A549 (cell line): Measurements from ENCODE around the gene F5. TPM values are rescaled to one million over a fixed set of nuclear protein-coding genes. Genes with fewer than 3 reads are reported as not detected.

Experiments used
- ATAC-seq, 2 experiments: fragments of 200-7000 bp in 1 of 2; fragments of >200 bp in 1 of 2; cut with Nextera tagmentation in 1 of 2; cut with Tn5 transposase in 1 of 2; 3 replicates each; pipeline versions ENCODE4 v1.8.0 to v1.9.1; 2018 to 2020; ENCODE audit warnings: mild to moderate bottlenecking in 1 of 2, moderate library complexity in 1 of 2
- CTCF ChIA-PET: fragments of 300-600 bp; sonication (Branson Sonifier 250); formaldehyde crosslinking; extraction: SDS; loops from one replicate; lab custom pipeline; 2021; ENCODE audit warnings: antibody characterized with exemption, inconsistent platforms; lab: Yijun Ruan, JAX
- POLR2A ChIA-PET: fragments of 350-600 bp; formaldehyde crosslinking; extraction: SDS; loops from one replicate; lab custom pipeline; 2021; ENCODE audit warnings: antibody characterized with exemption, inconsistent platforms; lab: Yijun Ruan, JAX
- DNase-seq, 2 experiments: peaks; one replicate each; pipeline versions ENCODE4 v3.0.0 to v3.0.0-alpha.2; 2011 to 2016; ENCODE audit warnings: low read depth in 1 of 2, low spot score in 1 of 2
- FAIRE-seq: peaks from 2 replicates; lab custom pipeline; 2011; peaks lifted over from hg19 to GRCh38; lab: Jason Lieb, UNC
- H3K27ac ChIP-seq, 2 experiments: fragments of >200 bp; sonication (Bioruptor Twin); formaldehyde crosslinking; 3 replicates each; pipeline ENCODE4 v1.5.1; 2016 to 2017
- H3K4me1 ChIP-seq: fragments of >200 bp; sonication (Bioruptor Twin); formaldehyde crosslinking; 3 replicates; pipeline ENCODE4 v1.6.1; 2016
- H3K4me2 ChIP-seq: fragments of >200 bp; sonication (Bioruptor Twin); formaldehyde crosslinking; 3 replicates; pipeline ENCODE4 v1.6.1; 2016
- H3K4me3 ChIP-seq: fragments of >200 bp; sonication (Bioruptor Twin); formaldehyde crosslinking; 3 replicates; pipeline ENCODE4 v1.5.1; 2016
- H3K9me3 ChIP-seq: fragments of >200 bp; sonication (Bioruptor Twin); formaldehyde crosslinking; 3 replicates; pipeline ENCODE4 v1.6.1; 2016
- CBX2 ChIP-seq: fragments of 200-600 bp; sonication (generic); IDR thresholded peaks from 2 replicates; pipeline ENCODE4 v1.6.1; 2016; ENCODE audit warnings: low read depth, mild to moderate bottlenecking, borderline replicate concordance
- CBX8 ChIP-seq: fragments of 200-600 bp; sonication (generic); IDR thresholded peaks from 2 replicates; pipeline ENCODE4 v1.6.1; 2016
- CHD2 ChIP-seq: fragments of 150-350 bp; IDR thresholded peaks from 2 replicates; pipeline ENCODE4 v1.6.1; 2014; ENCODE audit warnings: low read length; ENCODE audit not compliant: partially characterized antibody
- CHD4 ChIP-seq: fragments of 200-600 bp; sonication (generic); IDR thresholded peaks from 2 replicates; pipeline ENCODE4 v1.6.1; 2016; ENCODE audit warnings: antibody characterized with exemption, mild to moderate bottlenecking, borderline replicate concordance
- E2F6 ChIP-seq: IDR thresholded peaks from 2 replicates; pipeline ENCODE4 v1.6.1; 2012; ENCODE audit warnings: low read depth, borderline replicate concordance
- EHF ChIP-seq: fragments of 250-450 bp; sonication (Bioruptor Pico); IDR thresholded peaks from 2 replicates; pipeline ENCODE4 v1.5.0; 2020; ENCODE audit warnings: mild to moderate bottlenecking
- EP300 ChIP-seq, 2 experiments: fragments of >200 bp; sonication (Bioruptor Twin); formaldehyde crosslinking; IDR thresholded peaks; 2 replicates in 1 of 2; 3 replicates in 1 of 2; pipeline ENCODE4 v1.6.1; 2016 to 2017
- FOSL2 ChIP-seq, 2 experiments: fragments of 450-650 bp in 1 of 2; fragments of >200 bp in 1 of 2; sonication (Bioruptor Twin) in 1 of 2; formaldehyde crosslinking; IDR thresholded peaks; 2 replicates each; pipeline versions ENCODE4 v1.5.0 to v1.6.1; 2016 to 2020; ENCODE audit warnings: mild to moderate bottlenecking in 1 of 2, moderate library complexity in 1 of 2
- GATA3 ChIP-seq: IDR thresholded peaks from 2 replicates; pipeline ENCODE4 v1.6.1; 2012; ENCODE audit warnings: borderline replicate concordance
- HDAC2 ChIP-seq: fragments of 200-600 bp; sonication (generic); IDR thresholded peaks from 2 replicates; pipeline ENCODE4 v1.6.1; 2016
- HMGXB4 ChIP-seq: fragments of 250-450 bp; sonication (Bioruptor Pico); IDR thresholded peaks from 2 replicates; pipeline ENCODE4 v1.5.0; 2021; ENCODE audit warnings: mild to moderate bottlenecking, moderate library complexity, borderline replicate concordance
- JUN ChIP-seq, 2 experiments: fragments of >200 bp; sonication (Bioruptor Twin); formaldehyde crosslinking; IDR thresholded peaks; 2 replicates in 1 of 2; 3 replicates in 1 of 2; pipeline ENCODE4 v1.6.1; 2016 to 2017
- JUNB ChIP-seq: fragments of >200 bp; sonication (Bioruptor Twin); formaldehyde crosslinking; IDR thresholded peaks from 2 replicates; pipeline ENCODE4 v1.6.1; 2016
- NPAS2 ChIP-seq: fragments of 250-450 bp; sonication (Bioruptor Pico); IDR thresholded peaks from 2 replicates; pipeline ENCODE4 v1.8.0; 2022; ENCODE audit warnings: mild to moderate bottlenecking, moderate library complexity, borderline replicate concordance
- NR3C1 ChIP-seq: fragments of >200 bp; sonication (Bioruptor Twin); formaldehyde crosslinking; IDR thresholded peaks from 3 replicates; pipeline ENCODE4 v1.6.1; 2017
- PHF8 ChIP-seq: fragments of 200-600 bp; sonication (generic); IDR thresholded peaks from 2 replicates; pipeline ENCODE4 v1.6.1; 2016; ENCODE audit warnings: low read depth, mild to moderate bottlenecking, antibody characterized with exemption, moderate library complexity, borderline replicate concordance
- POLR2A ChIP-seq: IDR thresholded peaks from 2 replicates; pipeline ENCODE4 v1.6.1; 2012; ENCODE audit warnings: mild to moderate bottlenecking, low read length
- POLR2AphosphoS2 ChIP-seq: conservative IDR thresholded peaks from 2 replicates; pipeline ENCODE4 v1.6.1; 2012; ENCODE audit warnings: low read length, improper control_type of control experiment, inconsistent platforms
- RARB ChIP-seq: fragments of 250-450 bp; sonication (Bioruptor Pico); IDR thresholded peaks from 2 replicates; pipeline ENCODE4 v1.8.0; 2021; ENCODE audit warnings: mild to moderate bottlenecking, moderate library complexity
- SMC3 ChIP-seq: fragments of >200 bp; sonication (Bioruptor Twin); formaldehyde crosslinking; IDR thresholded peaks from 3 replicates; pipeline ENCODE4 v1.6.1; 2018; ENCODE audit warnings: inconsistent platforms
- SREBF2 ChIP-seq: fragments of 450-650 bp; IDR thresholded peaks from 2 replicates; pipeline ENCODE4 v1.6.1; 2014; ENCODE audit warnings: mild to moderate bottlenecking, moderate library complexity
- TP53 ChIP-seq: fragments of 250-450 bp; sonication (Bioruptor Pico); IDR thresholded peaks from 2 replicates; pipeline ENCODE4 v1.5.0; 2021; ENCODE audit warnings: mild to moderate bottlenecking, moderate library complexity
- ZNF302 ChIP-seq: fragments of 250-450 bp; sonication (Bioruptor Pico); IDR thresholded peaks from 2 replicates; pipeline ENCODE4 v1.9.0; 2021; ENCODE audit warnings: inconsistent platforms, mild to moderate bottlenecking, moderate library complexity
- WGBS: methylation state at CpG from one replicate; pipeline ENCODE4 v1.1.6; 2017; ENCODE audit errors: missing lambda C conversion rate; 5-methylcytosine and 5-hydroxymethylcytosine counted together
- polyA plus RNA-seq, 4 experiments: library from polyadenylated mRNA; depleted of rRNA in 3 of 4; stranded (reverse); fragments of >200 nt; fragmentation: RNase III in 1 of 4; extraction: RNeasy Plus Mini Kit Qiagen cat#74134 plus additional on column Dnase treatment in 1 of 4; gene quantifications; 2 replicates in 3 of 4; 3 replicates in 1 of 4; pipeline ENCODE4 v1.2.3, GENCODE V29; 2011 to 2017
- TF ChIP-seq, protein P1 (sequence below): fragments of 250-450 bp; sonication (Bioruptor Pico); IDR thresholded peaks from 2 replicates; pipeline ENCODE4 v1.5.0; 2020; ENCODE audit warnings: low read depth, mild to moderate bottlenecking, moderate library complexity
- TF ChIP-seq, protein P2 (sequence below): IDR thresholded peaks from 2 replicates; pipeline ENCODE4 v1.6.1; 2012

The F5 gene
- polyA plus RNA-seq, 2 of the 4 experiments (the other 2 are of a cell fraction) = 0.04 to 0.36 TPM

GRCh38 chr1:169572187-169572586 is 14.1 kb downstream of the F5 start:
- FAIRE-seq = no peak
- WGBS = 3% methylated on average over 1 of the region's 1 CpG
- POLR2A ChIA-PET = no interaction called here

DNA sequence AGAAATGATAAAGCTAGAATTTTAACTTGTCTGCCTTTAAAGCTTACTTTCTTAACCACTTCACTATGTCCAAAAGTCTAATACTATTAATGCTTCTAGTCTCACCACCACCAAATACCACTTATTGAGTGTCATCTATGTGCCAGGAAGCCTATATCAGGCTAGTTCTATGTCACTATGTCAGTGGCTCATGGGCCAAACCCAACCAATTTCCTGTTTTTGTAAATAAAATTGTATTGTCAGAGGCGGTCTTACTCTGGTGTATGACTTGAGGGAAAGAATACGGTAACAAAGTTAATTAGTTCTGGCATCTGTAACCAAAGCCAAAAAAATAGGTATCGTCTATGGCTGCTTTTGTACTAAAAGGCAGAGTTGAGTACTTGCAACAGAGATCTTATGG is 14.8 kb downstream of the F5 start:
- Histone ChIP-seq H3K4me1 (peaks cover 26% of the 10 kb centered on the region; the same call in 2 of the 3 replicates), H3K4me2 (no peak overlapping the region; the same call in 2 of the 3 replicates), H3K27ac (no peak overlapping the region; a peak in 1 of 6 replicates), H3K4me3 (no peak overlapping the region), H3K9me3 (no peaks in the 10 kb centered on the region)
- TF ChIP-seq POLR2AphosphoS2 (no peak), SMC3 (no peak), NR3C1 (no peak), CBX2 (no peak), CHD4 (no peak), NPAS2 (CRISPR knock-in tag) (no peak), HMGXB4 (CRISPR knock-in tag) (no peak), JUNB (no peak), CHD2 (no peak), PHF8 (no peak), GATA3 (no peak), HDAC2 (no peak), SREBF2 (no peak), EHF (no peak)
- DNase-seq (no peak), ATAC-seq (no peak), FAIRE-seq (no peak)
- WGBS = 81% methylated on average over 3 of the region's 3 CpGs
- ChIA-PET POLR2A (no interaction called here), CTCF (no interaction called here)

More at GRCh38 chr1:169572187-169572586, 14.1 kb downstream of the F5 start:
- peaks cover 26% of the 10 kb centered on the region; the same call in 2 of the 3 replicates for H3K4me1 ChIP-seq
- CTCF ChIA-PET = interaction anchor here (0.7 to 1.3 kb wide), 2 partner anchors 13 to 30 kb away, joined by 3 read pairs; no protein-coding TSS in a partner anchor
- no peak overlapping the region; a peak in 1 of 6 replicates for H3K27ac ChIP-seq
- H3K9me3 ChIP-seq = no peaks in the 10 kb centered on the region
- TF ChIP-seq TP53 (CRISPR knock-in tag) = no peak
- TF ChIP-seq, protein P1, sequence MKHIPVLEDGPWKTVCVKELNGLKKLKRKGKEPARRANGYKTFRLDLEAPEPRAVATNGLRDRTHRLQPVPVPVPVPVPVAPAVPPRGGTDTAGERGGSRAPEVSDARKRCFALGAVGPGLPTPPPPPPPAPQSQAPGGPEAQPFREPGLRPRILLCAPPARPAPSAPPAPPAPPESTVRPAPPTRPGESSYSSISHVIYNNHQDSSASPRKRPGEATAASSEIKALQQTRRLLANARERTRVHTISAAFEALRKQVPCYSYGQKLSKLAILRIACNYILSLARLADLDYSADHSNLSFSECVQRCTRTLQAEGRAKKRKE (CRISPR knock-in tag) = no peak
- TF ChIP-seq EP300 (IDR thresholded peaks at IDR 0.05) = no peak
- TF ChIP-seq, protein P2, sequence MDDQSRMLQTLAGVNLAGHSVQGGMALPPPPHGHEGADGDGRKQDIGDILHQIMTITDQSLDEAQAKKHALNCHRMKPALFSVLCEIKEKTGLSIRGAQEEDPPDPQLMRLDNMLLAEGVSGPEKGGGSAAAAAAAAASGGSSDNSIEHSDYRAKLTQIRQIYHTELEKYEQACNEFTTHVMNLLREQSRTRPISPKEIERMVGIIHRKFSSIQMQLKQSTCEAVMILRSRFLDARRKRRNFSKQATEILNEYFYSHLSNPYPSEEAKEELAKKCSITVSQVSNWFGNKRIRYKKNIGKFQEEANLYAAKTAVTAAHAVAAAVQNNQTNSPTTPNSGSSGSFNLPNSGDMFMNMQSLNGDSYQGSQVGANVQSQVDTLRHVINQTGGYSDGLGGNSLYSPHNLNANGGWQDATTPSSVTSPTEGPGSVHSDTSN = no peak
- no peak for TF ChIP-seq FOSL2 (IDR thresholded peaks at IDR 0.05)
- TF ChIP-seq FOSL2 (CRISPR knock-in tag; IDR thresholded peaks at IDR 0.05) = 0 out of 2 replicates have a peak, but pooled peaks have one; percentile 28
- ATAC-seq (peak; percentile 70 to 78; a peak in 5 of 6 replicates), DNase-seq (peak in 1 of 2 experiments; percentile 66)
- H3K4me3 ChIP-seq = no peak overlapping the region
- peak overlapping the region; percentile 24; the same call in 1 of the 3 replicates for H3K4me2 ChIP-seq

DNA sequence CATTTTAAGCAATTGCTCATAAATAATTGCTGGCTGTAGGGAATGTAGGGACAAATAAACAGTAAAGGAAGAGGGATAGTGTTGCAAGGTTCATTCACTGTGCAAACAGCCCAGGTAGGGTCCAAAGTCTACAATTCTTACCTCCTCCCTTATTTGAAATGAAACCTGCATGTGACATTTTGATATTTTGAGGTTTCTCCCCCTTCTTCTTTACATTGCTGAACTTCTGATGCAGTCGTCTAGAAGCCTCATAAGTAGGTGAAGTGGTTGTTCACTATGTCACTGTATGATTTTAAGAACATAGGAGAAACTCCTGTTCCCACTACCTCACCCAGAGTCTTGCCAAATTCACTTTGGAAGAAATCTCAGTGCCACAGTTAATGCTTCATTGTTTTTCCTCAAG is 16.1 kb downstream of the F5 start:
- ChIA-PET POLR2A (no interaction called here), CTCF (no interaction called here)
- TF ChIP-seq POLR2AphosphoS2 (no peak), E2F6 (no peak), JUN (IDR thresholded peaks at IDR 0.05) (no peak), ZNF302 (CRISPR knock-in tag) (no peak), CBX8 (no peak), POLR2A (no peak), HDAC2 (no peak), RARB (CRISPR knock-in tag) (no peak)
- DNase-seq = no peak
- no peak for FAIRE-seq
- Histone ChIP-seq H3K9me3 (no peaks in the 10 kb centered on the region), H3K4me2 (peak overlapping the region; percentile 40), H3K4me3 (no peak overlapping the region), H3K27ac (no peak overlapping the region), H3K4me1 (peaks cover 26% of the 10 kb centered on the region; the same call in 2 of the 3 replicates)
- no peak for ATAC-seq
- 9% methylated on average over 1 of the region's 1 CpG for WGBS
